ENCODE measurements around the gene ADAMTSL3. TPM values are rescaled to one million over a fixed set of nuclear protein-coding genes. Genes with fewer than 3 reads are reported as not detected.
A peak's percentile ranks its signal among the peaks of the same experiment; 100 is the strongest.

Gene ADAMTSL3
- total RNA-seq, 1 donor from 2014 or later = 0.32 TPM

DNA sequence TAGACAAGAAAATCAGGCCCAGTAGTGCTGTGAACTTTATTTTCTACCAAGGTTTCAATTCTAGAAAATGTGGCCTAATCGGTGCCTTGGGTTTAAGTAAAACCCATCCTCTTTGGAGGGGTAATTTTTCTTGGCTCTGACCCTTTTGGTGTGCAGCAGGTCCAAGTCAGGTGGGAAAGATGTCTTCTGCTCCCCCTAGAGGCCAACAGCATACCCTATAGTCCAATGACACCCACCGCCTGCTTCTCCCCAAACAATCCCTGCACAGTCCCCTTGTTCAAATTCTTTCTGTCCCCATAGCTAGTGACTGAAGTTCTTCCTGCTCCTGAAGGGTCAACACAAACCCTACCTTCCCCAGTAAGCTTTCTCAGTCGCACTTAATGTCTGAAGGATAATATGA, 319.9 kb downstream of the ADAMTSL3 start:
- Mint-ChIP-seq H3K27me3 (ENCODE audit: unreplicated experiment) (no peaks in the 10 kb centered on the region), H3K9me3 (ENCODE audit: unreplicated experiment) (peaks cover 3% of the 10 kb centered on the region), H3K36me3 (ENCODE audit: unreplicated experiment) (peaks cover 23% of the 10 kb centered on the region), H3K27ac (ENCODE audit: unreplicated experiment) (no peak overlapping the region), H3K4me1 (ENCODE audit: low read depth, unreplicated experiment) (no peaks in the 10 kb centered on the region), H3K4me3 (ENCODE audit: unreplicated experiment) (no peak overlapping the region)
- DNase-seq = no peak
- TF ChIP-seq, protein P1, sequence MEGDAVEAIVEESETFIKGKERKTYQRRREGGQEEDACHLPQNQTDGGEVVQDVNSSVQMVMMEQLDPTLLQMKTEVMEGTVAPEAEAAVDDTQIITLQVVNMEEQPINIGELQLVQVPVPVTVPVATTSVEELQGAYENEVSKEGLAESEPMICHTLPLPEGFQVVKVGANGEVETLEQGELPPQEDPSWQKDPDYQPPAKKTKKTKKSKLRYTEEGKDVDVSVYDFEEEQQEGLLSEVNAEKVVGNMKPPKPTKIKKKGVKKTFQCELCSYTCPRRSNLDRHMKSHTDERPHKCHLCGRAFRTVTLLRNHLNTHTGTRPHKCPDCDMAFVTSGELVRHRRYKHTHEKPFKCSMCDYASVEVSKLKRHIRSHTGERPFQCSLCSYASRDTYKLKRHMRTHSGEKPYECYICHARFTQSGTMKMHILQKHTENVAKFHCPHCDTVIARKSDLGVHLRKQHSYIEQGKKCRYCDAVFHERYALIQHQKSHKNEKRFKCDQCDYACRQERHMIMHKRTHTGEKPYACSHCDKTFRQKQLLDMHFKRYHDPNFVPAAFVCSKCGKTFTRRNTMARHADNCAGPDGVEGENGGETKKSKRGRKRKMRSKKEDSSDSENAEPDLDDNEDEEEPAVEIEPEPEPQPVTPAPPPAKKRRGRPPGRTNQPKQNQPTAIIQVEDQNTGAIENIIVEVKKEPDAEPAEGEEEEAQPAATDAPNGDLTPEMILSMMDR (IDR thresholded peaks at IDR 0.05; ENCODE audit: partially characterized antibody, unreplicated experiment) = peak; percentile 8

DNA sequence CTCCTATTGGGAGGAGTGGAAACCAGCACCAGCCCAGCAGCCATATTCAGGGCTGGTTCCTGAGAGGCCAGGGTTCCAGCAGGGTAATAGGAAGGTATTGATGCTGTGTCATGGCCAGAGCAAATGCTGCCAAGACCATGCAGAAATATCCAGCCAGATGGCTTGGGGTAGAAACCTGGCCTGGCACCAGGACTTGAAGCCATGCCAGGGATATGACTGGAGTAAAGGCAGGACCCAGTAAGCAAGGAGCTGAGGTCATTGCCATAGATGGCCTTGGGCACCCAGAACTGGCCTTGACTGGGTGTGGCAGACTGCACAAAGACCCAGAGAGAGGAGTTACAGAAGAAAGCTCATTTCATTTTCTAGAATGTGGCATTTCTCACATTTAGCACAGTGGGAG, 324.1 kb downstream of the ADAMTSL3 start:
- H3K4me1 Mint-ChIP-seq (ENCODE audit: low read depth, unreplicated experiment) = no peaks in the 10 kb centered on the region
- H3K27me3 Mint-ChIP-seq (ENCODE audit: unreplicated experiment) = no peaks in the 10 kb centered on the region
- peaks cover 28% of the 10 kb centered on the region for H3K36me3 Mint-ChIP-seq (ENCODE audit: unreplicated experiment)
- DNase-seq = no peak
- TF ChIP-seq, protein P1 (IDR thresholded peaks at IDR 0.05; ENCODE audit: partially characterized antibody, unreplicated experiment) = no peak
- H3K9me3 Mint-ChIP-seq (ENCODE audit: unreplicated experiment) = peaks cover 3% of the 10 kb centered on the region
- no peak overlapping the region for H3K27ac Mint-ChIP-seq (ENCODE audit: unreplicated experiment)
- H3K4me3 Mint-ChIP-seq (ENCODE audit: unreplicated experiment) = no peak overlapping the region

DNA sequence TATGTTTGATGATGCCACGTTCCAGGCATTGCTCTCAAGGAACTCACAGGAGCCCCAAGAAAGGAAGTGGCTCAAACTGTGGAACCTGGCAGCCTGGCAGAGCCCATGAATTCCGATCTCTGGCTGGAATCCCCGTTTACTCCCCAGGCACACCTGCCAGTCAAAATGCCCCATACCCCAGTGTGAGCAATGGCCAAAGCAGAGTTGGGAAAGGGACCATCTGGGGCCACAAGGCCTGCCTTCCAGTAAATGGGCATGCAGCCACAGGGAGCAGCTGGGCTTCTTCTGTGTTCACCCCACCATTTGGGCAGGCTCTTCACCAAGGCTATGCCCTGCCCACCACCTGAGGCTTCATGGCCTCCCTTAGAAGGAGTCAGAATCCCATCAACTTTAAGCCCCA, 324.7 kb downstream of the ADAMTSL3 start:
- TF ChIP-seq, protein P1 (IDR thresholded peaks at IDR 0.05; ENCODE audit: partially characterized antibody, unreplicated experiment) = no peak
- no peak for DNase-seq
- Mint-ChIP-seq H3K27ac (ENCODE audit: unreplicated experiment) (no peak overlapping the region), H3K4me3 (ENCODE audit: unreplicated experiment) (no peak overlapping the region), H3K36me3 (ENCODE audit: unreplicated experiment) (peaks cover 28% of the 10 kb centered on the region), H3K27me3 (ENCODE audit: unreplicated experiment) (no peaks in the 10 kb centered on the region), H3K9me3 (ENCODE audit: unreplicated experiment) (peaks cover 3% of the 10 kb centered on the region), H3K4me1 (ENCODE audit: low read depth, unreplicated experiment) (no peaks in the 10 kb centered on the region)

DNA sequence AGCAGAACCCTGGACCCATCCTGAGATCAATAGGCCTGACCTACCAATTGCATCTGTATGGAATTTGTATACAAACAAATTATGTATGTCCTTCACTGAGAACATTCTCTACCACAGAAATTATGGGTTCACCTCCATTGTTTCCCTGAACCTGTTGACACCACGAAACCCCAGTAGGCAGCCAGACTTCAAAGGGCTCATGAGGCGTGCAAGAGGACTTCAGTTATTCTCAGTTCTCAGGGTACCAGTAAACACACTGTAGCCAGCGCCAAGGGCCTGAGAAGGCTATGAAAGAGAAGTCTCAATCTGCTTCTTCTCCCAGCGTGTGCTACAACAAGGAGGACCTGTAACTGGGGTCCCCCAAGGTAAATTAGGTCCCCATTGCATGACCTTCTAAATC, 326.7 kb downstream of the ADAMTSL3 start:
- TF ChIP-seq, protein P1 (IDR thresholded peaks at IDR 0.05; ENCODE audit: partially characterized antibody, unreplicated experiment) = no peak
- Mint-ChIP-seq H3K36me3 (ENCODE audit: unreplicated experiment) (peaks cover 23% of the 10 kb centered on the region), H3K4me1 (ENCODE audit: low read depth, unreplicated experiment) (no peaks in the 10 kb centered on the region), H3K4me3 (ENCODE audit: unreplicated experiment) (no peak overlapping the region), H3K27me3 (ENCODE audit: unreplicated experiment) (no peaks in the 10 kb centered on the region), H3K9me3 (ENCODE audit: unreplicated experiment) (peaks cover 3% of the 10 kb centered on the region), H3K27ac (ENCODE audit: unreplicated experiment) (no peak overlapping the region)
- DNase-seq = no peak

DNA sequence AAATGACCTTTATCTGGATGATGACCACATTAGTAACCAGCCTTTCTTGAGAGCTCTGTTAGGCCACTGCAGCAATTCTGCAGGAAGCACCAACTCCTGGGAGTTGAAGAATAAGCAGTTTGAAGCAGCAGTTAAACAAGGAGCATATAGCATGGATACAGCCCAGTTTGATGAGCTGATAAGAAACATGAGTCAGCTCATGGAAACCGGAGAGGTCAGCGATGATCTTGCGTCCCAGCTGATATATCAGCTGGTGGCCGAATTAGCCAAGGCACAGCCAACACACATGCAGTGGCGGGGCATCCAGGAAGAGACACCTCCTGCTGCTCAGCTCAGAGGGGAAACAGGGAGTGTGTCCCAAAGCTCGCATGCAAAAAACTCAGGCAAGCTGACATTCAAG, 328.8 kb downstream of the ADAMTSL3 start:
- no peak overlapping the region for H3K4me3 Mint-ChIP-seq (ENCODE audit: unreplicated experiment)
- no peak for DNase-seq
- H3K36me3 Mint-ChIP-seq (ENCODE audit: unreplicated experiment) = peaks cover 5% of the 10 kb centered on the region
- H3K27ac Mint-ChIP-seq (ENCODE audit: unreplicated experiment) = no peak overlapping the region
- TF ChIP-seq, protein P1 (IDR thresholded peaks at IDR 0.05; ENCODE audit: partially characterized antibody, unreplicated experiment) = no peak
- no peaks in the 10 kb centered on the region for H3K9me3 Mint-ChIP-seq (ENCODE audit: unreplicated experiment)
- no peaks in the 10 kb centered on the region for H3K27me3 Mint-ChIP-seq (ENCODE audit: unreplicated experiment)
- H3K4me1 Mint-ChIP-seq (ENCODE audit: low read depth, unreplicated experiment) = no peaks in the 10 kb centered on the region

All from glutamatergic neuron (in vitro differentiated cells).